HG02885 (cell line): ENCODE results near the gene DIP2A.

Source experiments
- ATAC-seq: cut with Tn5 transposase; IDR thresholded peaks from one replicate; pipeline ENCODE4 v1.9.1; 2021; ENCODE audit warnings: mild to moderate bottlenecking; ENCODE audit not compliant: unreplicated experiment, poor library complexity

Gene DIP2A

GRCh38 chr21:46610018-46610701, 151.5 kb downstream of the DIP2A start:
- ATAC-seq = no peak

- no peak for ATAC-seq
These were observed 154.7 kb downstream of the DIP2A start for GRCh38 chr21:46613391-46613790.

- ATAC-seq = no peak
These were observed 157.4 kb downstream of the DIP2A start for GRCh38 chr21:46616050-46616449.

- ATAC-seq = no peak
These were observed 158.0 kb downstream of the DIP2A start for GRCh38 chr21:46616656-46617055.

- no peak for ATAC-seq
These were observed 158.8 kb downstream of the DIP2A start for GRCh38 chr21:46617267-46618051.

GRCh38 chr21:46618738-46619379, 160.2 kb downstream of the DIP2A start:
- ATAC-seq = no peak
